Loucy (cell line): Measurements from ENCODE around the gene LAIR2.

Experiments used
- H2AFZ ChIP-seq: fragments of 200-600 bp; sonication (generic); 2 replicates; pipeline ENCODE4 v1.6.0; 2016; ENCODE audit warnings: antibody characterized with exemption, mild to moderate bottlenecking, low read length, moderate library complexity
- H3F3A ChIP-seq: fragments of 200-600 bp; 2 replicates; pipeline ENCODE4 v1.6.0; 2016; ENCODE audit warnings: antibody characterized with exemption, low read depth, mild to moderate bottlenecking
- H3K27me3 ChIP-seq: fragments of 200-600 bp; sonication (generic); 2 replicates; pipeline ENCODE4 v1.6.1; 2014; ENCODE audit warnings: low read length, mild to moderate bottlenecking; ENCODE audit not compliant: insufficient read depth, poor library complexity, severe bottlenecking
- H3K36me3 ChIP-seq: fragments of 200-600 bp; sonication (generic); 2 replicates; pipeline ENCODE4 v1.6.1; 2016; ENCODE audit warnings: low read length; ENCODE audit not compliant: insufficient read depth
- H3K4me1 ChIP-seq: fragments of 200-600 bp; sonication (generic); 2 replicates; pipeline ENCODE4 v1.5.1; 2014; ENCODE audit warnings: low read length, mild to moderate bottlenecking; ENCODE audit not compliant: insufficient read depth, poor library complexity, severe bottlenecking
- H3K4me2 ChIP-seq: fragments of 200-600 bp; sonication (generic); 2 replicates; pipeline ENCODE4 v1.6.0; 2014; ENCODE audit warnings: antibody characterized with exemption, low read length, low read depth, mild to moderate bottlenecking; ENCODE audit not compliant: poor library complexity, severe bottlenecking
- H3K4me3 ChIP-seq: fragments of 200-600 bp; sonication (generic); 2 replicates; pipeline ENCODE4 v1.5.1; 2014; ENCODE audit warnings: low read length, mild to moderate bottlenecking, mixed read lengths; ENCODE audit not compliant: poor library complexity, severe bottlenecking
- H3K79me2 ChIP-seq: fragments of 200-600 bp; sonication (generic); 2 replicates; pipeline ENCODE4 v1.6.1; 2014; ENCODE audit warnings: low read length; ENCODE audit not compliant: insufficient read depth
- H3K9ac ChIP-seq: fragments of 200-600 bp; sonication (generic); 2 replicates; pipeline ENCODE4 v1.6.0; 2014; ENCODE audit warnings: mild to moderate bottlenecking, low read depth, low read length, moderate library complexity; ENCODE audit not compliant: poor library complexity, severe bottlenecking
- H3K9me2 ChIP-seq: fragments of 200-600 bp; sonication (generic); replicated peaks from 2 replicates; pipeline ENCODE4 v1.6.1; 2016; ENCODE audit warnings: low read depth, low read length, mixed read lengths
- H3K9me3 ChIP-seq: fragments of 200-600 bp; sonication (generic); 2 replicates; pipeline ENCODE4 v1.6.1; 2014; ENCODE audit warnings: mild to moderate bottlenecking, antibody characterized with exemption, low read length, low read depth; ENCODE audit not compliant: insufficient read depth
- H4K20me1 ChIP-seq: fragments of 200-600 bp; sonication (generic); 2 replicates; pipeline ENCODE4 v1.6.0; 2014; ENCODE audit warnings: antibody characterized with exemption, low read length, mild to moderate bottlenecking; ENCODE audit not compliant: insufficient read depth, poor library complexity, severe bottlenecking
- CTCF ChIP-seq: fragments of 200-600 bp; sonication (generic); conservative IDR thresholded peaks from 2 replicates; pipeline ENCODE4 v1.5.1; 2014; ENCODE audit warnings: mild to moderate bottlenecking, antibody characterized with exemption, low read length
- EZH2phosphoT487 ChIP-seq: fragments of 200-600 bp; IDR thresholded peaks from 2 replicates; pipeline ENCODE4 v1.6.1; 2018; ENCODE audit warnings: antibody characterized with exemption, mild to moderate bottlenecking, moderate library complexity, borderline replicate concordance

LAIR2 gene

GRCh38 chr19:54461210-54461609 lies 41.4 kb upstream of the LAIR2 start:
- Histone ChIP-seq H3K9me2 (no peaks in the 10 kb centered on the region), H3K9ac (no peak overlapping the region)

GRCh38 chr19:54461613-54462012 lies 41.0 kb upstream of the LAIR2 start:
- H3K79me2 ChIP-seq = no peaks in the 10 kb centered on the region
- no peak for TF ChIP-seq EZH2phosphoT487
- TF ChIP-seq CTCF = no peak
- no peak overlapping the region for H3K4me3 ChIP-seq

More at GRCh38 chr19:54461210-54461609, 41.4 kb upstream of the LAIR2 start:
- H3F3A ChIP-seq = peaks cover 5% of the 10 kb centered on the region; the same call in 1 of the 2 replicates
- H3K9me3 ChIP-seq = no peaks in the 10 kb centered on the region
- TF ChIP-seq CTCF (no peak), EZH2phosphoT487 (no peak)
- no peaks in the 10 kb centered on the region for H3K79me2 ChIP-seq
- H3K36me3 ChIP-seq = peaks cover 48% of the 10 kb centered on the region; the same call in 1 of the 2 replicates
- H3K27me3 ChIP-seq = no peaks in the 10 kb centered on the region
- peaks cover 26% of the 10 kb centered on the region for H4K20me1 ChIP-seq
- H3K4me3 ChIP-seq = no peak overlapping the region
- H3K4me2 ChIP-seq = no peak overlapping the region
- H2AFZ ChIP-seq = no peak overlapping the region
- H3K4me1 ChIP-seq = peaks cover 8% of the 10 kb centered on the region

GRCh38 chr19:54462047-54462654 lies 40.5 kb upstream of the LAIR2 start:
- Histone ChIP-seq H3K27me3 (no peaks in the 10 kb centered on the region), H3K79me2 (no peaks in the 10 kb centered on the region), H3K9me2 (no peaks in the 10 kb centered on the region), H3K9ac (no peak overlapping the region), H4K20me1 (peaks cover 26% of the 10 kb centered on the region), H3F3A (peaks cover 5% of the 10 kb centered on the region; the same call in 1 of the 2 replicates), H3K36me3 (peaks cover 40% of the 10 kb centered on the region; the same call in 1 of the 2 replicates), H3K4me1 (peaks cover 8% of the 10 kb centered on the region), H3K9me3 (no peaks in the 10 kb centered on the region), H3K4me3 (no peak overlapping the region), H3K4me2 (no peak overlapping the region), H2AFZ (no peak overlapping the region)
- TF ChIP-seq CTCF = no peak
- TF ChIP-seq EZH2phosphoT487 = no peak

More at GRCh38 chr19:54461613-54462012, 41.0 kb upstream of the LAIR2 start:
- peaks cover 26% of the 10 kb centered on the region for H4K20me1 ChIP-seq
- peaks cover 5% of the 10 kb centered on the region; the same call in 1 of the 2 replicates for H3F3A ChIP-seq
- H3K9me2 ChIP-seq = no peaks in the 10 kb centered on the region
- H3K9me3 ChIP-seq = no peaks in the 10 kb centered on the region
- H3K9ac ChIP-seq = no peak overlapping the region
- H3K4me1 ChIP-seq = peaks cover 8% of the 10 kb centered on the region
- no peak overlapping the region for H3K4me2 ChIP-seq
- no peaks in the 10 kb centered on the region for H3K27me3 ChIP-seq
- no peak overlapping the region for H2AFZ ChIP-seq
- H3K36me3 ChIP-seq = peaks cover 45% of the 10 kb centered on the region; the same call in 1 of the 2 replicates
